ENCODE results near the gene DOK7. TPM values are rescaled to one million over a fixed set of nuclear protein-coding genes. Genes with fewer than 3 reads are reported as not detected.

Gene DOK7
- polyA plus RNA-seq, 12 donors, result 6.3 to 29.6 (median 11.5) TPM; not detected in 1

DNA sequence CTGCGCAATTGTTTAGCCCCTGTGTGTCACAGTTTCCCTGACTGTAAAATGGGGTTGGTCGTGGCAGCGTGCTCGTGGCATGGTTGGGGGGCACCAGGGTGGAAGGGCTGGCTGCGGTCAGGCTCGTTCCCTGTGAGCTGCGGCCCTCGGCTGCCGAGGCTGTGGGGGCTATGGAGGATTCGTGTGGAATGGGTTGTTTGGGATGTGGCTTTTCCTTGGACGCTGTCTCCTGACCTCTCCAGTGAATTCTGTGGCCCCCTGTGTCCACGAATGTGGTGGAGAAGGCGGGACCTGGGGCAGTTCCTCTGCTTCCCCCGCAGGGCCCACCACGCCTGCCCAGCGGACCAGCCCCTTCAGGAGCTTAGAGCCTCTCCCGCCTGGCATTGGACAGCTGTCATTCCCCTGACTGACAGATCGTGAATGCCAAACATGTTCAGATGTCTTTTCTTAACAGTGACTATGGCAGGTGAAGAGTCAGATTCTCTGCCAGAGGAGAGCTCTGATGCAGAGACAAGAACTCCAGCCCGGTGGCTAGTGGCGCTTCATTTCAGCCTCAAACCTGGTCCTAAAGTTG lies 38.5 kb upstream of the DOK7 start:
- no peak for DNase-seq

DNA sequence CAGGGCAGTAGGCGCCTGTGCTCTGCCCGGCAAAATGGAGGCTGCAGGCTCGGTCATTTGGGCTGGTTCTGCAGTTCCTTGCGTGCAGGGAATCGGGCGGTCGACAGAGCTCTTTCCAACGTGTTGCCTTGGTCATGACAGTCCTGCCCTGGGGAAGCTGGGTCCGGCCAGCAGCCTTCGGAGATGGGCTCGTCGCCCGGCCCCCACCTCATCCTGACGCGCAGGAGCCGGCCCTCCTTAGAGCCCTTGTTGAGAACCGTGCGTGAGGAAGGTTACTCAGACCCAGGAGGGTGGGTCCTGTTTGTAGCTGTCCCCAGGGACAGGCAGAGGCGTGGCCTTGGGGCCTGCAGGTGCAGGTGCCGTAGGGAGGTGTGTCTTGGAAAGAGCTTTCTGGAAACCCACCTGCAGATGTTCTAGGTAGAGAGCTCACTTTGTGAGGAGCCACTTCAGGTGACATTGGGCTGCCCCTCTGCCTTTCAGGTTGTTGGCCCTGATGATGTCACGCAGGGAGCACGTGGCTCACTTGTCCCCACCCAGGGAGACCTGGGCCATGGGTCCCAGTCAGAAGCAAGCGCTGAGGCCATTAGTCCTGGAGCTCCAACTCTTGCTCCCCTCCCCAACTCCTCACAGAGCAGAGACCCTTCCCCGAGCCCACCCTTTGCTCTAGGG lies 36.5 kb upstream of the DOK7 start:
- DNase-seq, result no peak

DNA sequence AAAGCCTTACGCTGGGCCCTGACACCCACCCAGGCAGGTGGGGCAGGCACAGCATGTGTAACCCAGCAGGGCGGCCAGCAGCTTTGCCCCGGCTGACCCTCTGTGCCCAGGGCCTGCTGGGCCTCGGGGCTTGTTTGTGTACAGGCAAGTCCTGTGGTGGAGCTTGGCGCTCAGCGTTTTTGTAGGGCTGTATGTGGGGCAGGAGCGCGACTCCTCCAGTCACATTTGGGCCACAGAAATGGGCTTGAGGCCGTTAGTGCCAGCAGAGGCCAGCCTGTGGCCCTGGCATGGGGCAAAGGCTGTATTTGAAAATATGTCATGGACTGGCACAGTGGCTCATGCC lies 36.0 kb upstream of the DOK7 start:
- DNase-seq, result no peak

DNA sequence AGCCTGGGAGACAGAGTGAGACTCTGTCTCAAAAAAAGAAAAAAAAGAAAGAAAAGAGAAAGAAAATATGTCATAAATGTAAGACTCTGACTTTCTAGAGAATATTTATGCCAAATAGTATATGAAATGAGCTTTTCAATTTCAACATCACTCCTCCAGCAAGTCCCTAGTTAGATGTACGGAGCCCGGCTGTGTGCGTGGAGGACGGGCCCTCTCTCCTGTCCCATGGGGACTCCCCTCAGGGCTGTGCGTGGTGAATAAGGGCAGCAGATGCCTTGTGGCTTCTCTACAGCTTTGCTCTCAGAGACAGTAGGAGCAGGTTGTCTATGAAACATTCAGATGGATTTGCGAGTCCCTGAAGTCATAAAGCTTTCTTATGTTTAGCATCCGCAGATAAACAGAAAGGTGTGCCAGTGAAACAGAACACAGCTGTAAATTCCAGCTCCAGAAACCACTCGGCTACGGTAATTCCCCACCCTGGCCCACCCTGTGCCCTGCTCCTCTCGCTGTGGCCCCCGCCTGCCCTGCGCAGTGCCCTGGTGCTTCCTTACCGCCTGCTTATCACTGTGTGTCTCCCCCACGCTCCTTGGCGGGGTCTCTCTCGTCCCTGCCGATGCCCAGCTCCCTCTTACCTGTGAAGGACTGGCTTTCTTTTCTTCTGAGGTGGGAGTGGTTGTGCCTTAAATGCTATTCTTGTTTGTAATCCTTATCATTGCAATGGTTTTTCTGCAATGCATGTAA lies 35.2 kb upstream of the DOK7 start:
- DNase-seq, result no peak

DNA sequence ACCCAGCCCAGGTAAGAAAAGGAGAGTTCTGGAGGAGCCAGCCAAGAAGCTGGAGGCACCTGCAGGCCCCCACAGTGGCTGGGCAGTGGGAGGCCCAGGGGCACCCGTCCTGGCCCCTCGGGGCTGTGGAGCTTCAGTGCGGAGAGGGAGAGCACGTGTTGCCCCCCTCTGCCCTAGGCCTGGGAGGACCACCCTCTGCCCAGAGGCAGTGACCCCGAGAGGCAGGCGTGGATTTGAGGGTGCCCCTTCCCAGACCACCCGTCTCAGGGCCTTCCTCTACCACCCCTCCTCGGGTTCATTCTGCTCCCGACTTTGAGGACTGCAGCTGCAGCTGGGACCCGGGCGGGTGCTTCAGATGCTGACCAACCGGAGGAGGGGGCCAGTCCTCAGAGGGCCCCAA lies 33.5 kb upstream of the DOK7 start:
- DNase-seq, result no peak

DNA sequence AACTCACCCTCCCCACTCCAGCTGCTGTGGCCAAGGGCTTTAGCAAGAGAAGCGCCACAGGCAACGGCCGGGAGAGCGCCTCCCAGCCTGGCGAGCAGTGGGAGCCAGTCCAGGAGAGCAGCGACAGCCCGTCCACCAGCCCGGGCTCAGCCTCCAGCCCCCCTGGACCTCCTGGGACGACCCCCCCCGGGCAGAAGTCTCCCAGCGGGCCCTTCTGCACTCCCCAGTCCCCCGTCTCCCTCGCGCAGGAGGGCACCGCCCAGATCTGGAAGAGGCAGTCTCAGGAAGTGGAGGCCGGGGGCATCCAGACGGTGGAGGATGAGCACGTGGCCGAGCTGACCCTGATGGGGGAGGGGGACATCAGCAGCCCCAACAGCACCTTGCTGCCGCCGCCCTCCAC lies 32.6 kb upstream of the DOK7 start:
- DNase-seq, result no peak

DNA sequence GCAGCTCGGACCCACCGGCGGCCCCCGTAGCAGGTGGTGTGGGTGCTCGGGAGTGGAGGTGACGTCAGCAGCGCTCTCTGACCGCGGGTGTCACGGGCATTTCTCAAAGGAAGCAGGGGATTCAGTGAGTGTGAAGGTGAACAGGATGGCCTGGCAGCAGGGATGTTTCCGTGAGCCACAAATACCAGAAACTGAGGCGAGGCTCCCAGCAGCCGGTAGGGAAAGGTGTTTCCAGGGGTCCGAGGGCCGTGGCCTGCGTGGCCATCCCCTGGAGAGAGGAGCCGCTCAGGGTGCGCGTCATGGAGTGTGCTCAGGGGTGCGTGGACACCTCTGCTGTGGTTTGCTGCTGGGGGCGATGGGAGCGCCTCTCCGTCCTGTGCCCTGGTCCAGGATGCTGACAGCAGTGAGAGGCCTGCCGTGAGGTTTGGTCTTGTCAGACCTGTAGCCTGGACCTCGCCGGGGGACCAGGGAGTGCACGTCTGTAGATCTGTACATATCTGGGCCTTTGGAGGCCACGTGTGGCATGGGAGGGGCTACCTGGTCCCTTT lies 31.6 kb upstream of the DOK7 start:
- DNase-seq, result no peak

DNA sequence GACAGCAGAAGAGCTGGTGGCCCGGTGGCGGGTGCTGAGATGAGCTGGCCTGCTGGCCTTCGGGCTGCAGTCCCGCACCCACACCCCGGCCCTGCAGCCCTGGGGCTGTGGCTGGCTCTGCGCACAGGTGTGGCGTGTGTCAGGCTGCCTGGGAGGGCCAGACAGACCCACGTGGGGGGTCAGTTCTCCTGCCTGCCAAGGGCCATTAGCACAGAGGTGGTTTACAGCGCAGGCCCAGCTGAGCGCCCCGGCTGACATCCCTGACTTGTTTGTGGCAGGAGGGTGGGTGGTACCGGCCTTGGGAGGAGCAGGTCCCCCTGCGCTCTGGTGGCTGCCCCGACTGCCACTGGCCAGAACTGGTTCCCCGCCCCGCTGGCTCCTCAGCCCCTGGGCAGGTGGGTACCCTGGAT lies 30.7 kb upstream of the DOK7 start:
- no peak for DNase-seq

DNA sequence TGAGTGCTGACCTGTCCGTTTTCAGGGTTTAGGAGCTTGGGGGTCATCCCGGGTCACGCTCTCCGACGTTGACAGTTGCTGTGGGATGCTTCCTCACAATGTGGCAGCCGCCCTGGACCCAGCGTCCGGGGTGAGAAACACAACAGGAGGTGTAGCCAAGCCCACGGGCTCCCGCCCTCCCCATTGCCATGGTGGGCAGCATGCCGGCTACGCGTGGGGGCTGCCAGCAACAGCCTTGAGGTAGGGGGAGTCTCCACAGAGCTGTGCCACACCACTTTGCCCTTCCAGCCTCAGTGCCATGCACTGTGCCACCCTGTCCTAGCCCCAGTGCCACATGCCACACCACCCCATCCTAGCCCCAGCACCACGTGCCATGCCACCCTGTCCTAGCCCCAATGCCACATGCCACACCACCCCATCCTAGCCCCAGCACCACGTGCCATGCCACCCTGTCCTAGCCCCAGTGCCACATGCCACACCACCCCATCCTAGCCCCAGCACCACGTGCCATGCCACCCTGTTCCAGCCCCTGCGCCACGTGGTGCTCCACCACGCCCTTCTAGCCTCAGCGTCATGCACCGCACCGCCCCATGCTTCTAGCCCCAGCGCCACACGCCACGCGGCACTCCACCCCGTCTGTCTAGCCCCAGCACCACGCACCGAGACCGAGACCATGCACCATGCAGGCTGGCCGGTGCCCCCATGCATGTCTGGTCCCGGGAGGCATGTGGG lies 29.8 kb upstream of the DOK7 start:
- no peak for DNase-seq

DNA sequence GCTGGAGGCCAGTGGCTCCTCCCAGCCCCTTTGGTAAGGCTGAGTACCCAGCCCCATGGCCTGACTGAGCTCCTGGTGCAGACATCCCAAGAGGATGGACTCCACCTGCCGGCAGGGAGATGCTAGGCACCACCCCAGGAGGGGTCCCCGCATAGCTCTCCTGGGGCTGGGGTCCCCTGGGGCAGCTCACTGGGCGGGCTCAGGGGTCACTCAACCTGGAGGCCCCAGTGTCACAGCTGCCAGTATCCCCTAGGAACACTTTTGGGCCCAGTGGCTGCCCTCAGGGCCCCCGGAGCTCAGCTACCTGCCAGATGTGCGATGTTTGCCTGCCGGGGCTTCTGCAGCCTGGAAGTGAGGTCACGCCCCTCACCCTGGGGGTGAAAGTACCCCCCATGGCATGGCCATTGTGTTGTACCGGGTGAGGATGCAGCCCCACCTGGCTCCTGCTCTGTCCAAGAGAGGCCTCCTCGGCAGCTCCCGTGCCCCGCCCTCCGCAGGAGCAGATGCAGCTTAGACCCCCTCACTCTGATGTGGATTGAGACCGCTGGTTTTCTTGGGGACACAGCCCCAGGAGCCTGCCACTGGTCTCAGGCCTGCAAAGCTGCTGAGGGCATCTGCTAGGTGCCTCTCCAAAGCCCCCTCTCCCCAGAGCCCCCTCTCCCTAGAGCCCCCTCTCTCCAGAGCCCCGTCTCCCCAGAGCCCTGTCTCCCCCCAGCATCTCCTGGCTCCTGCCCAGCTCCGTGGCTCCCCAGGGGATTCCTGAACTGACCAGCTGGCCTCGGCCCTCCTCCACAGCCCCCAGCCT lies 28.0 kb upstream of the DOK7 start:
- no peak for DNase-seq

DNA sequence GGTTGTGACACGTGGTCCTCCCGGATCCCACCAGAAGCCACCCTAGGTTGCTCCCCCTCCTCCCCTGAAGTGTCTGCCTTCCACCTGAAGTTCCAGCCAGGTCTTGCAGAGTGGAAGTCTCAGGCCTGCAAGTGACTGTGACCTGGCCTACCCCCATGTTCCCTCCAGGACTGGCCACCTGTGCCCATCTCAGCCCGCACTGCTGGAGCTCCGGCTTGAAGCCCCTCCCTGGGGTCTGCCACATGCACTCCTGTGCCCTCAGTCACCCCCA lies 27.5 kb upstream of the DOK7 start:
- no peak for DNase-seq

DNA sequence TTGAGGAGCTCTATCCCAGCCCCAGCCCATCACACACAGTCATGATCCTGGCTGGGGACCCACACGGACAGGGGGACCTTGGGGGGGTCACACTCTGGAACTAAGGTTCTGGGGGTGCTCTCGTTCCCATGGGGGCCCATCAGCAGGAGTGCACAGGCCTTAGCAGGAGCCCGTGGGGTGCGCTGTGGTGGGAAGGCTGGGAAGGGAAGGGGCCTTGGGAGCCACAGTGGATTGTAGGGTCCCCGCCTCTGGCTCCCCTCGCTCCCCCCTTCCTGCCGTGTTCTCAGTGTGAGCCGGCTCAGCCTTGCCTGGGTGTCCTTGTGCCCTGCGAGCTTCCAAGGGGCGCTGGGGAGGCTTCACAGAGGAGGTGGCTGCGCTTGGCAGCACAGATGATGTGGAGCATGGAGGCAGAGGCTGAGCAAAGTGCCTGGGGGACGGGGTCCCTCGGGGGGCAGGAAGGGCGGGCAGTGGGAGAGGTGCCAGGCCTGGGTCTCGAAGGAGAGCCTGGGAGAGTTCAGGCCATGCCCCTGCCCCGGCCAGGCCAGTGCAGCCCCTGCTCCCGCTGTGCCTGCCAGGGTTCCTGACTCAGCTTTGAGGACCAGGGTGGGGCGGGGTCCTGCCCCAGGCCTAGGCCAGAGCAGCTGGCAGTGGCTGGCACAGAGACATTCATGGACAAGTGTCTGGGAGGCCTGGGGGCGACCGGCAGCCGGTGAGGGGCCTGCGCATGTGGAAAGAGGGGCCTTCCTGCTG lies 26.9 kb upstream of the DOK7 start:
- no peak for DNase-seq

DNA sequence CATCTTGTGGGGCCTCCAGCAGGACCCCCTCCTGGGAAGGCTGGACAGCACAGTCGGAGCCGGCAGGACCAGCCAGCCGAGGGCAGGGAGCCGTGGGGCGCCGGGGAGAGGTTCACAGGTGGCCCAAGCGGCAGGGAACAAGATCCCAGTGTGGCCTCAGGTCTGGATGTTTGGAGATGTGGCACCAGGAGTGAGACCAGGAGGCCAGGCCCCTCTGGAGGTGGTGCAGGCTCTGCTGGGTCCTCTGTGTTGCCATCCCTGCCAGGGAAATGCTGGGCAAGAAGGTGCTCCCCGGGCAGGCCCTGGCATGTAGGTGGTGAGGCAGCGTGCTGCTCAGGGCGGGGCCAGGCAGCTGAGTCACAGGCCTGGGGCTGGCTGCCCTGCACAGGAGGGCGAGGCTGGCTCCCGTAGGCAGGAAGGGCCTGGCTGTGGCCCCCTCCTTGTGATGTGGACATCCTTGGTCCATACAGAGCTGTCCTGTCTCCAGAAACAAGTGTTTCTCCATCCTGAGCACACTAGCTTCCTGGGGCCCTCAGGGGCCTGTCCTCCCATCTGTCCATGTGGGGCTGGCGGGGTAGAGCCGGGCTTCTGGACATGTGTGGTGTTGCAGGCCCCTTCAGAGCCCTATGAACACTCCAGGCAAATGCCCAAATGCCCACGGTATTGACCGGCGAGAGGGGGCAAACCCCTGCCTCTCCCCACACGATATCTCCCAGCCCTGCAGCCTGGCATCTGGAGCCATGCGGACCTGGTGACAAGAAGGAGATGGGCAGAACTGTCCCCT lies 26.1 kb upstream of the DOK7 start:
- DNase-seq, result no peak

DNA sequence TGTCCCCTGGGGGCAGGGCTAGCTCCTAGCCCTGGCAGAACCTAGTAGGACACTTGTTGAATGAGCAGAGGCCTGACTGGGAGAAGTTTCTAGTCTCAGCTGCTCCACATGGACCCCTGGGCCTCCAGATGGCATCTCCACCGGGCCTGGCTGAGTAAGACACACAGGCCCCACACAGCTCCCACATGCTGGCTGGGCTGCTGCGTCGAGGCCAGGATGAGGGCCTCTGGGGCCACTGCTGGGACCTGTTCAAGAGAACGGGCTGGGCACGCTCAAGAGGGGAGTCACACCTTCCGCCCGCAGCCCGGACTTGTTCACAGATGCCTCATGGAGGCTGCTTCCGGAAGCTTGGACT lies 25.5 kb upstream of the DOK7 start:
- DNase-seq, result no peak

DNA sequence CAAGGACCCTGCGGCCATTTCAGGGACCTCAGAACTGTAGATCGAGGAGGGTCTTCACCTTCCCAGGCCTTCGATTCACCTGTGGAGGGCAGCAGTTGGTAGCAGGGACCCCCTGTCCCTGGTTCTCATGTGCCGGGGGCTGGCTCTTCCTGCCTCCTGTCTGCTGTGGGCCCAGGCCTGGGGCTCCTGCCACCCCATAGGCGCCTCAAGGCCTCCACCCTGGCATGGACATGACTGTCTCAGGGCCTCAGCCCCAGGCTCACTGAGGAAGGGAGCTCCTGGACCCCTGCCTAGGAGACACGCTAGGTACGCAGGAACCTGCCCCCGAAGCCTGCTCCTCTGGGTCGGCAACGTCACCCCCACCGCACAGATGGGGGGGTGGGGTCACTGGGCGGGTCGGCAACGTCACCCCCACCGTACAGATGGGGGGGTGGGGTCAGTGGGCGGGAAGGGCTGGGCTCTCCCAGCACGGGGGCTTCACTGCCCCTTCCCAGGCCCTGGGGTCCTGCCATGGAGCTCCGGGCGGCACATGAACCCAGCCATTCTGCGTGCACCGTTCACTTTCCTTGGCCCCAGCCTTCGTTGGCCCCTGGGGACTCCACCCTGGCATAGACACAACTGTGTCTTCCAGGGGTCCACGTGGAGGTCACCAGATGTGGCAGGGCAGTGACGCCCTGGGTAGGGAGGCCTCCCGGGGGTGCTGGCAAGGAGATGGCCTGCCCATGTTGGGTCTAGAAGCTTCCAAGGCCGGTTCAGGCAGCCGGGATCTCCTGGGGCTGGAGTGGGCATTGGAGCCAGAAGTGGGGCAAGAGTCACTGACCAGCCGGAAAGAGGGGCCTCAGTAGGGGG lies 24.9 kb upstream of the DOK7 start:
- DNase-seq, result no peak

DNA sequence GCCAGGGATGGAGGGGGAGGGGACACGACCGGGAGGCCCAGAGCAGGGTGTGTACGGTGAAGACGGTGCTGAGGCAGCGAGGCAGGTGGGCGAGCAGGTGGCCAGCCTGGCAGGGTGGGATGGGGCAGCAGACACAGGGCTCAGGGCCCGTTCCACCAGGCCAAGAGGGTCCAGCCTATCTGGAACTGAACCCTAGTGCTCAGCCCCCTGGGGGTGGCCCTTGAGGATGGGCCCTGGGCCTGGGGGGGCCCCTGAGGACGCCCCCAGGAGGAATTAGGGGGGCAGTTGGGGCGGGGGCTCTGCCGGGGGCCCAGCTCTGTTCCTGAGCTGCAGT lies 24.3 kb upstream of the DOK7 start:
- DNase-seq, result no peak

DNA sequence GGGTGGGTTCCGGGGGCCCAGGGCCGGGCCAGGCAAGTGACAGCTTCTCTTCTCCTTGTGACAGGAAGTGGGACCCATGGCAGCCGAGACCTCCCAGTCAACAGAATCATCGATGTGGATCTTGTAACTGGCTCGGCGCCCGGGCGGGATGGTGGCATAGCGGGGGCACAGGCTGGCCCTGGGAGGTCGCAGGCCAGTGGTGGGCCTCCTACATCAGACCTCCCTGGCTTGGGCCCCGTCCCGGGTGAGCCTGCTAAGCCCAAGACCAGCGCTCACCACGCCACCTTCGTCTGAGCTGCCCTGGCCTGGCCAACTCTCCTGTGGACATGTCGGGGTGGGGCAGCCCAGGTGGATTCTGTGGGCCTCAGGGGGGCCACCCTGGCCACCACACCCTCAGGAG lies 23.7 kb upstream of the DOK7 start:
- no peak for DNase-seq

DNA sequence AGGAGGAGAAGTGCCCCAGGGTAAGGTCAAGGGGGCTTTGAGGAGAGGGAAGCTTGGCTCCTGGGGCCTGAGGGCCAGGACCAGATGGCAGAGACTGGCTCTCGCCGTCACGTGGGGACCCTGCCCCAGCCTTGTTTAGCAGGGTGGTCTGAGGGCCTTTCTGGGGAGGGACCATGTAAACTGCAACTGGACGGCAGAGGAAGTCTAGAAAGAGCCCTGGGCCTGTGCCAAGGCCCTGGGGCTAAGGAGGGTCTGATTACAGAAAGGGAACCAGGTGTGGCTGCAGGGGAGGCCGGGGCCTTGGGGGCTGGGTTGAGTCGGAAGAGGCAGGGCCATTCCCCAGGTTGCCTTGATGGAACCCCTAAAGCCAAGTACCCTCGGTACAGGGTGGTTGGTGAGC lies 23.1 kb upstream of the DOK7 start:
- DNase-seq, result no peak

DNA sequence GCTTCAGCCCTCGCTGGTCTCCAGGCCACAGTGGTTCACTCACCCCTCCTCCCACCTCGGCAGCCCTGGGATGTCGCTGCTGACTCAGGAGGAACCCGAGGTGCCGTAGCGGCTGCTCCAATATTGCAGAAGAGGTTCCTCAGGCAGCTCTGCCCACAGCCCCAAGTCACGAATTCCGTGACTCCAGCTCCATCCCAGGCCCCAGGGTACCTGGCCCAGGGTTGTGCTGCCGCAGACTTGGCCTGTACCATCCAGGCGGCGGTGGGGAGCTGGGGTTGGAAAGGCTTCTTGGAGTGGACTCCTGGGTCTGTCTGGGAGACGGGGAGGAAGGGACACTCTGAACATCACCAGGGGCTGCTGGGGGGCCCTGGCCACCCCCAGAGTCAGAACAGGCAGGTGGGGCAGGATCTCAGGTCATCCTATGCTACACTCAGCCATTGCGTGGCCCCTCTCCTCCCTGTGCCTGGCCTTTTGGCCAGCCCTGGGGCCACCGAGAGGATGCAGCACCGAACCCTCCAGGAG lies 22.1 kb upstream of the DOK7 start:
- no peak for DNase-seq
